GM21786 (cell line): ENCODE results near the gene NTRK2.

Source experiments
- ATAC-seq: cut with Tn5 transposase; IDR thresholded peaks from one replicate; pipeline ENCODE4 v1.9.1; 2021; ENCODE audit not compliant: unreplicated experiment

NTRK2 gene

GRCh38 chr9:84955971-84956370, 286.4 kb downstream of the NTRK2 start:
- no peak for ATAC-seq

DNA sequence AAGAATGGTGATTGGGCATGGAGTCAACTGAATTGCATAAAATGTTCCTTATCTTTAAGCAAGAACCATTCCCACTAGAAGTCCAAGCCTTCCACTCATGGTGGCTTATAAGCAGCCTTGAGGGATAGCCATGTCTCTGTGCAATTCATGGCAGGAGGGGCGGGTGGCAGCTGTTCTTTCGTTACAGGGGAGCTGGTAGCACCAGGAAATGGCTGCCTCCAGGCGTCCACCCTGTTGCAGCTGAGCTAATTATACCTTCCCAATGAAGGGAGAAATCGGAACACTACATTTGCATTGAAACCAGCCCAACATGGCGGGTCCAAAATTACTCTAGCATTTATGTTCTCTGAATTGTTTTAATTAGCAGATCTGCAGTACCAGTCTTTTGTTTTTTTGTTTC, 289.8 kb downstream of the NTRK2 start:
- ATAC-seq = no peak

DNA sequence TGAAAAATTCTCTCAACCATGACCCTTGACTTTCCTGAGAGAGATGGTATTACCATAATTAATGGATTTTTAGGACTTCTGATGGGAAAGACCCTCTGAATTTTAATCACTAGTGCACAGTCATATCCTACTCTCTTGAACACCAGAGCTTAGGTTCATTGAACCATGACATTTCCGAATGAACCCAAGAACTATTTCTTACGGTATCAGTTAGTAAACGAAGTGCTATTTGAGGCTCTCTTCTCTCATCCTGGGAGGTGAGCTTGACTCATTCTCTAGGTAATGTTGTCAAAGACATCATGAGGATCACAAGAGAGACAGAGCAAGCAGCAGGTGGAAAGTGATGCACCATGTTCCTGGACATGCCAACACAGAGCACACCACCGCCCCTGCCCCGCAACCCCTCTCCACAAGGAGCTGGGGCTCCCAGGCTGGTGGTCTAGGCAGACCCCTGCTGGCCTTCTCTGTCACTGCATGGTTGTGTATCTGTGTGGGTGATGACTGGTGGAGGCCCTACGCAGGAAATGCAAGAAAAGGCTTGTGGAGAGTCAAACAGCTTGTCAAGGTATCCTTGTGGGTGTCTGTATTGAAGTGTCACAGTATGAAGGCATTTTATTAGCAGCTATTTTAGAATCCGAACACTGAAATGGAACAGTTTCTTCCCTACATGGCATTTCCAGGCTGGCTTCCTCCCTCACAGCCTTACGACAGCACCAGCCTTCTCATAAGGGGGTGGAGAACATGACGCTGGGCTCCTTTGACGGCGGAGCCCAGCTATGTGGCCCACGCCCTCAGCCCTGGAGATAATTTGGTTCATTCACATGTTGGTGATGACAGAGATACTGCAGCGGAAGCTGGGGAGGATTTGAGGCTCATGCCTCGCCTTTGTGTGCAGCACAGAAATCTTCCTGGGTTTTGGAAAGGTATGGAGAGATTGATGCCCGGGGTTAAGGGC, 297.6 kb downstream of the NTRK2 start:
- ATAC-seq = no peak

GRCh38 chr9:84969084-84969483, 299.6 kb downstream of the NTRK2 start:
- ATAC-seq = no peak

DNA sequence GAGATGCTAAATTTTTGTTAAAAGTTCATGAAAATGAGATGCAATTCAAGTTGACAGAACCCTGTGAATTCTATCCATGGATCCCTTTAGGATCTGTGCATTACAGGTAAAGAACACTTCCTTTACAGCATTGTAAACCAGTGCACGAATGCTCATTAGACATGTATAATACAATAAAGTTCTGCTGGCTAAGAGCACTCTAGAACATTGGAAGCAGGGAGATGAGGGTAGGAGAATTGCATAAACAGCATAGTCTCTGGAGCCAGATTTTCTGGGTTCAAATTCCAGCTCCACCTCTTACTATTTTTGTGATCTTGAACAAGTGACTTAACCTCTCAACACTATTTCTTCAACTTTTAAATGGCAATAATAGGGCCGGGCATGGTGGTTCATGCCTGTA, 300.2 kb downstream of the NTRK2 start:
- ATAC-seq = no peak

GRCh38 chr9:84970432-84970831, 300.9 kb downstream of the NTRK2 start:
- ATAC-seq = no peak

DNA sequence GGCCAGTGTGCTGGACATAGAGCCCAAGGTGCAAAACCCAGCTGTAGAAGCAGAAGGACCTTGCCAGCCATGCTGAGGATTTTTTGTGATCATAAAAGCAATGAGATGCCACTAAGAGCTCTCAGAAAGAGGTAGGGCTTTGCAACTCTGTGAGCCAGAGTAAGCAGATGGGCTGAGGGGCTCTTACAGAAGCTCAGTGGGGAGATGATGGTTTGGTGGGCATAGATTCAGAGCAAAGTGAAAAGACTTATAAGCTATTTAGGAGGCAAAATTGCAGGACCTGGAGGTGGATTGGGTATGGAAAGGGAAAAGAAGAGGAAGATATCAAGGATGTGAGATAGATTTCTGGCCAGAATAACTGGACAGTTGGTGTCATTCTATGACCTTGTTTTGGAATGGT, 302.0 kb downstream of the NTRK2 start:
- ATAC-seq = no peak

DNA sequence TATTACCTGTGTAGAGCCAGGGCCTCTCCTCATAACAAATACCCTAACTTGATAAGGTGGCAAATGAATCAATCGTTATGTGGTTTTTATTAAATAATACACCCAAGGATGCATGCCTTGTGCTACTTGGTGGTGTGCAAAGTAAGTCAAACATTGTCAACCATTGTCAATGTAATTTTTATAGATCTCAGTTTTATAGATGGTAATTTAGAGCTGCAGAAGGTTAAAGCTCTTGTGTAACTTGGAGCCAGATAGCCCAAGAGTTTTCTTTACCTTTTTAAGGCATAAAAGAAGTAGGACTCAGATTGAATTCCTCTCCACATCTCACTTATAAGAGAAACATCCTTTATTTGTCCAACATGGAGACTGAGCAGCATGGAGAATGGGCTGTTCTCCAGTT, 304.7 kb downstream of the NTRK2 start:
- no peak for ATAC-seq

DNA sequence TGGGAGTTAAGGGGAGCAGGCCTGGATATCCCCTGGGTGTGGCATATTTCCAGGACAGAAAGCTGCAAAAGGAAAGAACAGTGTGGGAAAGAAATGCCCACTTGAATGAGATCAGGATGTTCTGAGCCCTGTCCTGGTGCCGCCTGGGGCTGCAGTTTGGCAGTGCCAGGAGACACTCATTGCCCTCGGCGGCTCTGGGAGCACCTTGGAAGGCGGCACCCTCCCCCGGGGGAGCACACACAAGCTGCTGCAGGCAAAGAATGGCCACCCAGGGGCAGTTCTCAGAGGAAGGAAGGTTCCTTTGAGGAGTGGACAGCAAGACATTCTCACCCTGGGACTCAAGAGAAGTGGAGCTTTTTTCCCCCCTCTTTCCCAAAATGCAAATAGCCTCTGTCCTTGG, 305.3 kb downstream of the NTRK2 start:
- no peak for ATAC-seq

DNA sequence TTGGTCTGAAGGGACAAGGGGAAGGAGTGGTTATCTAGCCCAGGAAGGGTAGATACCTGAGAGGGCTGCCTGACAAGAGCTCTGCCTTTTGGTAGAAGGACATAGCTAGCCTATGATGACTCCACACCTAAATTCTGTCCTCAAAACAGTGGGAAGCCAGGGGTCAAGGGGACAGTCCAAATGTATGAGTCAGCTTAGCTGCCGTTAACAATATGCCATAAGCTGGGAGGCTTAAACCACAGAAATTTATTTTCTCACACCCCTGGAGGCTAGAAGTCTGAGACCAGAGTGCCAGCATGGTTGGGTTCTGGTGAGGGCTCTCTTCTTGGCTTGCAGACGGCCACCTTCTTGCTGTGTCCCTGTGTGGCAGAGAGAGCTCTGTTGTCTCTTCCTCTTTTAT, 306.4 kb downstream of the NTRK2 start:
- no peak for ATAC-seq

DNA sequence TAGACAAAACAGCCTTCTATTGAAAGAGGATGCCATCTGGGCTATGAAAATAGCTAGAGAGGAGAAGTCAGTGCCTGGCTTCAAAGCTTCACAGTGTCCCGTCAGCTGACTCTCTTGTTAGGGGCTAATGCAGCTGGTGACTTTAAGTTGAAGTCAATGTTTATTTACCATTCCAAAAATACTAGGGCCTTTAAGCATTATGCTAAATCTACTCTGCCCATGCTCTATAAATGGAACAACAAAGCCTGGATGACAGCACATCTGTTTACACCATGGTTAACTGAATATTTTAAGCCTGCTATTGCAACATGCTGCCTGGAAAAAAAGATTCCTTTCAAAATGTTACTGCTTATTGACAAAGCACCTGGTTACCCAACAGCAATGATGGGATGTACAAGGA, 309.1 kb downstream of the NTRK2 start:
- ATAC-seq = no peak

GRCh38 chr9:84983749-84984148, 314.2 kb downstream of the NTRK2 start:
- no peak for ATAC-seq

DNA sequence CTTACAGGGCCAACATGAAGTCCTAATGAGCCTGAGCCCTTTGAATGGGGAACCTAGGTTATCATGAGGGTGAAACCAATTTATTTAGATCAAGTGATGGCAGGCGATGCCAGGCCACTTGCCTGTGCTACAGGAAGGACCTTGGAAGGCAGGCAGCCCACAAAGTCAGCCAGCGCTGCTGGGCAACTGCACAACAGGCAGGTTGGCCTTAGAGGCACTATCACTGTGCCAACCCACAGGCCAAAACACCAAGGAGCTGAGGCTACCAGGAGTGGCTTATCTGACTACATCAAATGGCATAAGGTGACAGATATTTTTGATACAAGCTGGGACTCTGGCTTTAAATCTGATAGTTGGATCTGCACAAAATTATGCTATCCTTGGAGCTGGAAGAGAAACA, 319.1 kb downstream of the NTRK2 start:
- no peak for ATAC-seq

- no peak for ATAC-seq
Measured at GRCh38 chr9:84990416-84990815, 320.9 kb downstream of the NTRK2 start.

DNA sequence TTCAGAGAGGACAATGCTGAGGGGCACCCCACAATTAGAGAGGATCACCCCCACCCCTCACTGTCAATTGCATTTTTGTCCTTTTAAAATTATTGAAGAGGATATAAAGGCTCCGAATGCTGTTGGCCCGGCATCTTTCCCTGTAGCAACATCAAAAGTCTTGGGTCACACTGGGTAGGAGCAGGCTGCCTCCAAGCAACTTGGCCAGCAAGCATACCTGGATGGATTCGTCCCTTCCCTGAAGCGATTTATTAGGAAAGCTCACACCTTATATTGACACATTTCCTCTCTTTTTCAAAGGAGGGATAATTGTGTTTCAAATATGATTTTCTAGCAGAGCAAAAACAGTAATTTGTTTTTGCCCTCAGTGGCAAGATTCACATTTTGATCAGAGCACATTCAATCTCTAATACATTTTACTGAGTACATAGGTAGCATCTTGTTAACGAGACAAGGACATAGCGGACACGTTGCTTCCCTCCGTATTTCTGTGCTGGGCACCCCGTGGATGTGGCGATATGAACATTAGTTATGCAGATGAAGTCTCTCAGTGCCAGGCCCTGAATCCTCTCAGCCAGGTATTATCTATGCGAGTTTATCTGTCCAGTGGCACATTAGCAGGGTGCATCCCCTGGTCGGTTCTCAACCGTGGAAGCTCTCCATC, 321.5 kb downstream of the NTRK2 start:
- no peak for ATAC-seq

DNA sequence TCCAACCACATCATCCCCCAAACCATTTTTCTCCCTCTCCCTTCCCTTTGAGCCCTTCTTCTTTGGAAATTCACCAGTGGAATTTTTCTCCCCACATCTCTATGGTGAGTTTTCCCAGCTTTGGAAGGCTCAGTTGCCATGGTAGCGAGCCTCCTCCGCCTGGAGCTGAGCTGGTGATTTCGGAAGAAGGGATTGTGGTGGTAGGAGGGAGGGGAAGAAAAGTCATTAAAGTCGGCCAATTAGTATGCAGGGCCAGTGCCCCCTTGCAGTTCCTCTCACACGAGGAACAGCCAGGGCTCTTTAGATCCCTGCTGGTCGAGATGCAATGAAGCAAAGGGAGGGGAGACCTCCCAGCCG, 322.0 kb downstream of the NTRK2 start:
- ATAC-seq = no peak

DNA sequence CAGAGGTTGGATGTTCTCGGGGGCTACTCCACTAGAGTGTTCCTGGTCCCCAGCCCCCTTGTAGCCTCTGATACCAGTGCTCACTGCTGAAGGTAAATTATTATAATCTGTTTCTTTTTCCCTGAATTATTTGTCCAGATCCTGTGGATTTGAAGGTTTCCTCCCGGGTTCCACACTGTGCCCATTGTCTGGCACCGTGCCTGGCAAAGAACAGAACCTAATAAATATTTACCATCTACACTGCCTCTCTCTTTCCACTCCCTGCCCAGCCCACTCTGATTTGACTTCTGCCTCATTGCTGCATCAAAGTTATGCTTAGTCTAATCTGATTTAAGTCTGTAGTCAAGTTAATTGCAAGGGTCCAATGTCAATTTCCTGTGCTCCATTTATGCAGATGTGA, 322.9 kb downstream of the NTRK2 start:
- no peak for ATAC-seq

- ATAC-seq = no peak
Measured at GRCh38 chr9:84993105-84993504, 323.6 kb downstream of the NTRK2 start.

DNA sequence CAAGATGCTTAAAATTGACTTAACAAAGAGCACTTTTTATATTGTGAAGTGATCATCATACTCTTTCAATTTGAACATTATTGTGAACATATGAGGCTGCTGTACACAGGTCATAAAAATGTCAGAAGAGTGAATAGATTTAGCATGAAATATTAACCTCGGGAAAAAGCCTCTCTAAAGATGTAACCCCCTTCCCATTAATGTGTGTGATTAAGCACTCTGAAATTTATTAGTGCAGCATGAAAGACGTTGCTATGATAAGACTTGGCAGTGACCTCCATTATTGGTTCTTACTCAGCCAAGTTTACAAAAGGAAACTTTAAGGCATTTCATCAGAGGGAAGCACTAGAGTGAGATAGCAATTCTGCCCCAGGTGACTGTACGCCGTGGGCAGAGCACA, 326.5 kb downstream of the NTRK2 start:
- no peak for ATAC-seq

GRCh38 chr9:84996716-84997115, 327.2 kb downstream of the NTRK2 start:
- no peak for ATAC-seq

DNA sequence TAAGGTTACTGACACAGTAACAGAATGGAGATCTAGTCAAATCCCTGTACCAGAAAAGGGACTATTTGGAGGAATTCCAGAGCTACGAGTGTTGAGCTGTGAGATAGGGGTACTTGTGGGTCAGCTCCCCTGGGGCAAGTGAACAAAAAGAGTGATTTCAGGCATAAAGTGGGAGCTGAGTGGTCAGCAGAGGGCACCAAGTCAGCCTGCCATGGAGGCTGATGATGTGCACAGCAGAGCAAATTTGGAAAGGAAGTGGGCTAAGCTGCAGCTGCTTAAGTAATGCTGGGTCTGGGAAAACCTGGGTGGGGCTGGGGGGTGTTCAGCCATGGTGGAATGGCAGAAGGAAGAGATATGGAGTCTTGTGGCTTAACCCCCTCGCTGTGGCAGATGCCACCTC, 327.9 kb downstream of the NTRK2 start:
- ATAC-seq = no peak

DNA sequence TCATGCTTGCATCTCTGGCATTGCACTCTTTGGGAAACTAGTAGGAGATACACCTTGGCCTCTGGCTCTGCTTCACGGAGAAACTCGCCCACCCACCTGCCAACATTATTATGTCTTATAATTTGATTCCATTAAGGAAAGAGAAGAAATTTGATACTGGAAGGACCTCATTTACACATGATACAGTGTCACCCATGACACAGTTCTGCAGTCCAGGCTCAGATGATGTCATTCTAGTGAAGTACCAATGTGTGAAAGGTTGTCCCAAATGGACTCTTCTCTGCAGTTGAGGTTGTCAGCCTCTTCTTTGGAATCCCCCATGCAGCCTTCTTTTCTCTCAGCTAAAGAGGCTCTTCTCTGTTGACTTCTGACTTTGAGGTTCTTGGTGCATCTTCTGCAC, 329.1 kb downstream of the NTRK2 start:
- no peak for ATAC-seq

- ATAC-seq = no peak
Measured at GRCh38 chr9:84999788-85000187, 330.3 kb downstream of the NTRK2 start.
